ENCODE results near the gene GTF2A1L. TPM values are rescaled to one million over a fixed set of nuclear protein-coding genes. Genes with fewer than 3 reads are reported as not detected.

GTF2A1L gene
- total RNA-seq, 2 experiments from 2014 or later: not detected

- Histone ChIP-seq H3K9me3 (ENCODE audit: low read length) (no peaks in the 10 kb centered on the region), H3K27ac (ENCODE audit: low read depth, low read length, poor library complexity, severe bottlenecking) (no peak overlapping the region), H3K79me2 (ENCODE audit: insufficient read depth, low read depth, low read length) (no peaks in the 10 kb centered on the region), H3K4me1 (ENCODE audit: insufficient read depth, low read length, poor library complexity, severe bottlenecking) (no peaks in the 10 kb centered on the region), H2AFZ (ENCODE audit: low read length) (no peak overlapping the region), H3K36me3 (ENCODE audit: insufficient read depth, low read length) (no peaks in the 10 kb centered on the region), H3K4me2 (ENCODE audit: low read length) (no peak overlapping the region), H3K4me3 (ENCODE audit: low read depth, low read length, poor library complexity, severe bottlenecking) (no peak overlapping the region), H3K9me2 (ENCODE audit: insufficient read depth, low read length) (no peaks in the 10 kb centered on the region), H4K20me1 (ENCODE audit: insufficient read depth, low read length) (no peaks in the 10 kb centered on the region)
- ChIA-PET CTCF (ENCODE audit: unreplicated experiment) (no interaction called here), POLR2A (interaction anchor here (0.6 kb wide), 1 partner anchor 22 kb away, joined by 3 read pairs; no protein-coding TSS in a partner anchor)
- BruUV-seq (replicated peaks): no TSS peak
- no peak for DNase-seq (ENCODE audit: low spot score)
- no peak for TF ChIP-seq CTCF (conservative IDR thresholded peaks at IDR 0.05; ENCODE audit: low read length)
- no peak for TF ChIP-seq EZH2phosphoT487 (IDR thresholded peaks at IDR 0.05; ENCODE audit: borderline replicate concordance, low read depth, low read length)
- intact Hi-C loops (cut with micrococcal nuclease; ENCODE audit: unreplicated experiment): no loop called here
These were observed 91.7 kb downstream of the GTF2A1L start for GRCh38 chr2:48709096-48710034.

- intact Hi-C loops (cut with micrococcal nuclease; ENCODE audit: unreplicated experiment): no loop called here
- Histone ChIP-seq H4K20me1 (ENCODE audit: insufficient read depth, low read length) (no peaks in the 10 kb centered on the region), H3K4me3 (ENCODE audit: low read depth, low read length, poor library complexity, severe bottlenecking) (no peak overlapping the region), H3K4me2 (ENCODE audit: low read length) (no peak overlapping the region), H3K9me2 (ENCODE audit: insufficient read depth, low read length) (no peaks in the 10 kb centered on the region), H3K36me3 (ENCODE audit: insufficient read depth, low read length) (no peaks in the 10 kb centered on the region), H2AFZ (ENCODE audit: low read length) (no peak overlapping the region), H3K9me3 (ENCODE audit: low read length) (no peaks in the 10 kb centered on the region), H3K4me1 (ENCODE audit: insufficient read depth, low read length, poor library complexity, severe bottlenecking) (no peaks in the 10 kb centered on the region), H3K79me2 (ENCODE audit: insufficient read depth, low read depth, low read length) (no peaks in the 10 kb centered on the region), H3K27ac (ENCODE audit: low read depth, low read length, poor library complexity, severe bottlenecking) (no peak overlapping the region)
- BruUV-seq (replicated peaks): no TSS peak
- TF ChIP-seq EZH2phosphoT487 (IDR thresholded peaks at IDR 0.05; ENCODE audit: borderline replicate concordance, low read depth, low read length) (no peak), CTCF (conservative IDR thresholded peaks at IDR 0.05; ENCODE audit: low read length) (no peak)
- DNase-seq (ENCODE audit: low spot score): no peak
- CTCF ChIA-PET (ENCODE audit: unreplicated experiment): no interaction called here
- POLR2A ChIA-PET: no interaction called here
These were observed 93.7 kb downstream of the GTF2A1L start for GRCh38 chr2:48711343-48711742.

GRCh38 chr2:48712151-48712550 lies 94.5 kb downstream of the GTF2A1L start:
- H3K4me1 ChIP-seq (ENCODE audit: insufficient read depth, low read length, poor library complexity, severe bottlenecking): no peaks in the 10 kb centered on the region
- H3K79me2 ChIP-seq (ENCODE audit: insufficient read depth, low read depth, low read length): no peaks in the 10 kb centered on the region
- POLR2A ChIA-PET: interaction anchor here (0.6 kb wide), 1 partner anchor 38 kb away, joined by 7 read pairs; no protein-coding TSS in a partner anchor
- intact Hi-C loops (cut with micrococcal nuclease; ENCODE audit: unreplicated experiment): no loop called here
- CTCF ChIA-PET (ENCODE audit: unreplicated experiment): no interaction called here
- H3K4me2 ChIP-seq (ENCODE audit: low read length): no peak overlapping the region
- no peak for TF ChIP-seq CTCF (conservative IDR thresholded peaks at IDR 0.05; ENCODE audit: low read length)
- no peak for TF ChIP-seq EZH2phosphoT487 (IDR thresholded peaks at IDR 0.05; ENCODE audit: borderline replicate concordance, low read depth, low read length)
- BruUV-seq (replicated peaks): no TSS peak
- H4K20me1 ChIP-seq (ENCODE audit: insufficient read depth, low read length): no peaks in the 10 kb centered on the region
- no peaks in the 10 kb centered on the region for H3K36me3 ChIP-seq (ENCODE audit: insufficient read depth, low read length)
- H3K27ac ChIP-seq (ENCODE audit: low read depth, low read length, poor library complexity, severe bottlenecking): no peak overlapping the region
- no peaks in the 10 kb centered on the region for H3K9me2 ChIP-seq (ENCODE audit: insufficient read depth, low read length)
- H3K4me3 ChIP-seq (ENCODE audit: low read depth, low read length, poor library complexity, severe bottlenecking): no peak overlapping the region
- DNase-seq (ENCODE audit: low spot score): no peak
- H3K9me3 ChIP-seq (ENCODE audit: low read length): no peaks in the 10 kb centered on the region
- H2AFZ ChIP-seq (ENCODE audit: low read length): no peak overlapping the region
